Activated CD4-positive, CD25-positive, alpha-beta regulatory T cell treated with anti-CD3 and anti-CD28 coated beads, Interleukin-2, amount 50 U/mL, for 72 hours (primary cell): ENCODE results near the gene AASS.
A peak's percentile ranks its signal among the peaks of the same experiment; 100 is the strongest.

ENCODE experiments used
- DNase-seq: peaks from one replicate; pipeline ENCODE4 v3.0.0; 2021

AASS gene

DNA sequence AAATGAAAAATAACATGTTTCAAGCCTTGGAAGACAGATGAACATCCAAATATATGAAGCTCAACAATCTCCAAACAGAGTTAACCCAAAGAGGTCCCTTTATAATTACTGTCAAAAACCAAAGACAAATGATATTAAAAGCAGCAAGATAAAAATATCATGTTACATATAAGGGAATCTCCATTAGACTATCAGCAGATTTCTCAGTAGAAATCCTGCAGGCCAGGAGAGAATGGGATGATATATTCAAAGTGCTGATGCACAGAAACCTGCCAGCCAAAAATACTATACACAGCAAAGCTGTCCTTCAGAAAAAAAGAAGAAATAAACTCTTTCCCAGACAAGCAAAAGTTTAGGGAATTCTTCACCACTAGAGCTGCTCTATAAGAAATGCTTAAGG lies 41.0 kb downstream of the AASS start:
- DNase-seq, result no peak

GRCh38 chr7:122100021-122100420 lies 44.0 kb downstream of the AASS start:
- no peak for DNase-seq

DNA sequence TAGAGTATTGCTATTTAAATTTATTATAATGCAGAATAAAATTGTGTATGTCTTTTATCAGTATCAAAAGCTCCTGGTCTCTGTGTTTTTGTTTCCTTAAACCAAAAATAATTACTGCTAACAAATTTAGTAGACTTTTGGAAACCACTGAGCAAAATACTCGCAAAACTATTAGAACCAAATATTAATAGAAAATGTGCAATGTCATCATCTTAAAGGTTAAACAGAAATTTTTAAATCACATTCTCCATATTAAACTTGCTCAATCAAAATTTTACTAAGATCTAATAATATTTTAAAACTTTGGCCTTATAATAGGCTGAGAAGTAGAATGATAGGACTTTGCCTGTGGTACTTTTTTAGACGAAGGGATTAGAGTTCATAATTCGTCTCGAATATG lies 48.4 kb downstream of the AASS start:
- DNase-seq, result no peak

GRCh38 chr7:122094549-122094948 lies 49.5 kb downstream of the AASS start:
- DNase-seq, result no peak

DNA sequence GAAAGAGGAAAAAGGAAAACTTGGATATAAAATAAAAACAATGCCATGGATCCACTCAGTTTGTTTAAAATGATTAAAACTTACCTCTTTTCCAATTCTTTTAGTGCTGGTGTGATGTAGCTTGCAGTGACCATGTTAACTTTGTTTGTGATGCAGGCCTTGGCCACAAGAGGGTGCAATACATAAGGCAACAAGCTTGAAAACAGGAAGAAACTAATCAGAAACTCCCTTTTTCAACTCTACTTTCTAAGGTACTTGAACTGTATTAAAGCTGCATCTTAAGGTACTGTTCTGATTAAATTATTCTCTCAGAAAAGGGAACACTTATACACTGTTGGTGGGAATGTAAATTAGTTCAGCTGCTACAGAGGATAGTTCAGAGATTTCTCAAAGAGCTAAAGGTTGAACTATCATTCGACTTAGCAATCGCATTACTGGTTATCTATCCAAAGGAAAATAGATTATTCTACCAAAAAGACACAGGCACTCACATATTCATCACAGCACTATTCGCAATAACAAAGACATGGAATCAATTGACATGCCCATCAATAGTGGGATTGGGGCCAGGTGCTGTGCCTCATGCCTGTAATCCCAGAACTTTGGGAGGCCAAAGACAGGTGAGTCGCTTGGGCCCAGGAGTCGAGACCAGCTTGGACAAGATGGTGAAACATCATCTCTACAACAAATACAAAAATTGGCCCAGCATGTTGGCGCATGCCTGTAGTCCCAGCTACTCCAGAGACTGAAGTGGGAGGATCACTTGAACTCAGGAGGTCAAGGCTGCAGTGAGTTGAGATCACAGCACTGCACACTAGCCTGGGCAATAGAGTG lies 50.9 kb downstream of the AASS start:
- DNase-seq, result peak; percentile 49

GRCh38 chr7:122082670-122083069 lies 61.4 kb downstream of the AASS start:
- DNase-seq, result no peak

- DNase-seq, result no peak
These were observed 61.9 kb downstream of the AASS start for GRCh38 chr7:122082160-122082559.

DNA sequence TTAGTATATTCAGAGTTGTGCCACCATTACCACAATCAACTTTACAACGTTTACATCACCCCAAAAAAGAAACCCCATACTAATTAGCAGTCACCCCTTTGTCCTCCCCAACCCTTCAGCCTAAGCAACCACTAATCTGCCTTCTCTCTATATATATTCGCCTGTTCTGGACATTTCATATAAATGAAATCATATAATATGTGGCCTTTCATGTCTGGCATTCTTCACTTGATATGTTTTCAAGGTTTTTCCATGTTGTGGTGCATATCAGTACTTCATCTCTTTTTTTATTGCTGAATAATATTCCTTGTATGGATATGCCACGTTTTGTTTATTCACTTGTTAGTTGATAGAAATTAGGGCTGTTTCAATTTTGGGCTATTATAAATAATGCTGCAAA lies 70.4 kb downstream of the AASS start:
- DNase-seq, result no peak

- DNase-seq, result no peak
These were observed 71.0 kb downstream of the AASS start for GRCh38 chr7:122072924-122073599.

DNA sequence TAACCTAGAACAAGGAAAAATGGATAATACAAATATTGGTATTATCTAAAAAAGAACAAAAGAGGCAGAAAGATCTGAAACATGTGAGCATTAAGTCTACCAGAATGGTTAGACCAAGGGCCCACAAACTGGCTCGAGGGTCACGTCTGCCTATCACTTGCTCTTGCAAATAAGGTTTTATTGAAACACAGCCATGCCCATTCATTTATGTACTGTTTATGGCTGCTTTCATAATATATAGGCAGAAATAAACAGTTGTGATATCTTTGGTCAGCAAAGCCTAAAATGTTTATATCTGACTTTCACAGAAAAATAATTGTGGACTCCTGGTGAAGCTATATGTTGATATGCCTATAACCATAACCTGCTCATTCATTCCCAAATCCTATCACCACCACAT lies 71.8 kb downstream of the AASS start:
- DNase-seq, result no peak

DNA sequence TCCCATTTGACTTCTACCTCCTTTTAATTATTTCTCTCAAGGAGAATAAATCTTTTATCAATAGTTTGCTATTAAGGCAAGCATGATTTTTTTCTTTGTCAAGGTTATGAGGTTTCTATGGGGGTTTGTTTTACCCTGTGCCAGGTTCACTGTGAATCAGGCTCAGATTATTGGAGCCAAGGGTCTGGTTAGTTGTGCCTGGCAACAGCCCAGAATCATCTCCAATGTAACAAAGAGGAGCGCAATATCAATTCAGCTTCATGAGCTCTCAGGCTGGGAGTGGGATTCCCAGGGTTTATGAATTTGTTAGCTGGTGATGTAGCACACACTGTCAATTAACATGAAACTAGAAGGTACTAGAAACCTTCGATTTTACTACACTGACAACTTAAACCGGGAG lies 73.2 kb downstream of the AASS start:
- no peak for DNase-seq

GRCh38 chr7:122070062-122070461 lies 74.0 kb downstream of the AASS start:
- DNase-seq, result no peak

- DNase-seq, result no peak
These were observed 75.0 kb downstream of the AASS start for GRCh38 chr7:122068999-122069398.

DNA sequence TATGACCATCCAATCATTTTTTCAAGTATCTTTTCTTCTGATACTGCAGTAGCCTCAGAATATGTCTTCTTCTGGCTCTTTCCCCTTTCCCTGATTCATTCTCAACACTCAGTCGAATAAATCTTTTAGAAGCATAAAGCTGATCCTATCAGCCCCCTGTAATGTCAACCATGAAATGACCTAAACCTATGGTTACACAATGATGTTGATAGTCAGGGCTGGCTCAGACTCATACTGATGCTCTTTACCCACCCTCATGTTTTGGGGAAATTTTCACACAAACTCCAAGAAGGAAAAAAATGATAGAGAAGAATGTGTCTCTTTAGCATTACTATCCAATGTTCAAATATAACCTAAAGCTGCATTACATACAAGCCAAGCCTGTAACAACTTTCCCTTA lies 76.0 kb downstream of the AASS start:
- no peak for DNase-seq

DNA sequence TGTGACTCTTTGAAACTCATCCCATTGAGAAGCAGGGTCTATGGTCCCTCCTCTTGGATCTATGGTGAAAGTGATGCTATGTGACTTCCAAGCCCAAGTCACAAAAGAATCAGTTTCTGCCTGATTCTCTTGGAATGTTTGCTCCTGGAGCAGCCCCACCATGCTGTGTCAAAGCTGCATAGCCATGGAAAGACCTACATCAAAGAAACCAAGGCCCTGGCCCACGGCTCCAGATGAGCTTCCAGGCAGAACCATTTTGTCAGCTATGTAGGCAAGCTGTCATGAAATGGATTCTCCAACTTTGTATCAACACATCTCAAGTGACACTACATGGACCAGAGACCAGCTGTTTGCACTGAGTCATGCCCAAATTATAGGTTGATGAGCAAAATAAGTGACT lies 77.0 kb downstream of the AASS start:
- DNase-seq, result no peak

- no peak for DNase-seq
These were observed 79.1 kb downstream of the AASS start for GRCh38 chr7:122064971-122065370.

- DNase-seq, result no peak
These were observed 80.9 kb downstream of the AASS start for GRCh38 chr7:122063146-122063545.

DNA sequence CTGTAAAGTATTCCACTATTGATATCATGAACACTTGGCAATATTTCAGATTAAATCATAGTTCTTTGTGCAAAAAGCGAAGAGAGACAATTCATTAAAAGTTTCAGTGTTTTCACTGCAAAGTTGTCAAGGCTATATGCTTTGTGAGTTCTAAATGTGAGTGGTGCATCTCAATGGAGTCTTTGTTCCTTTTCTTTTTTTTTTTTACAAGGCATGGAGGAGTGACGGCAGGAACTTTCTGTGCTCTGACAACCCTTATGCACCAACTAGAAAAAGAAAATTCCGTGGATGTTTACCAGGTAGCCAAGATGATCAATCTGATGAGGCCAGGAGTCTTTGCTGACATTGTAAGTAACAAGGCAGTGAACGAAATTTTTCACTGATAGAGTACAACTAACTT lies 84.5 kb downstream of the AASS start:
- DNase-seq, result no peak

DNA sequence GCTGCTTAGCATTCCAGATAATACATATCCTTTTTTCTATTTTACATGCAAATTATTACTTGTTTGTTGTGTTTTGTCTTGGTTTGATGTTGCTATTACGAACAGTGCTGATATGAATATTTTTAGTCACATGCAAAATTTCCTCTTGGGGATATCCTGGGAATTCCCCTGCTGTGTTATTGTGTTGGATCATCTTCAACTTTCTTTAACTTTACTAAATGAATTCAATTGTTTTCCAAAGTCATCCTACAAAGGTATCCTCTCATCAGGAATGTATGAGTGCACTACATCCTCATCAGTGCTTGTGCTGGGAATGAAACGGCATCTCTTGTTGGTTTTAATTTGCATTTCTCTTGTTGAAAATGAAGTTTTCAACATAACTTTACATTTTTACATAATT lies 87.1 kb downstream of the AASS start:
- DNase-seq, result no peak

- no peak for DNase-seq
These were observed 89.0 kb downstream of the AASS start for GRCh38 chr7:122055073-122055472.

DNA sequence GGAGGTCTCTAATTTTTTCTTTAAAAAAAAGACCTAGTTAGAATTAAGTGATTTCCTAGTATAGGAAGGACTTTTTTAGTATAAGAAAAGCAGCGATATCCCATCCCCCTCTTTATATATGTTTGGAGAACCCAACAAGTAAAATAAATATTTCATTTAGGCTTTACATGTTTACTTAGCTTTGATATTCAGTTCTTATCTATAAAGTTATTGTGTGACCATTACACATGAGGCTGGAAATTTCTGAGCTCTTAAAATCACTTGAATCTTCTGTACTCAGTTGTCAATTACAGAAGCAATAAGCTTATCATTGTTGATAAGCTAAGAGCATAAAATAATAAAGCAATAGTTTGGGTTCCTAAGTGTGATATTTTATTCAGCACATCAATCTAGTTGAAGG lies 89.7 kb downstream of the AASS start:
- no peak for DNase-seq

DNA sequence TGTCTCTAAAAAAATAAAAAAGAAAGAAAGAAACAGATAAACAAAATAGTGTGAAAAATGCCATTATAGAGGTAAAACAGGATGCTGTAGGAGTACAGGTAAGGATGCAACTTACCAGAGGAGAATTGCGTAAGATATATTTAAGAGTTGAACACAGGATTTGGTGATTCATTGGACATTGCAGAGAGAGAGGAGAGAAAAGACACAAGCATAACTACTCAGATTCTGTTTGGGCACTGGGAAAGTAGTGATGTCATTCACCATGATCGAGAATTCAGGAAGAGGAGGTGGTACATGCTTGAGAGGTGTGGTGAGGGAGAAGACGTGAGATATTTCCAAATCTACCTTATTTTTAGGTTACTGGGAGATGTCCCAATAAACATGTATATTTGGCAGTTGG lies 97.6 kb downstream of the AASS start:
- DNase-seq, result no peak

DNA sequence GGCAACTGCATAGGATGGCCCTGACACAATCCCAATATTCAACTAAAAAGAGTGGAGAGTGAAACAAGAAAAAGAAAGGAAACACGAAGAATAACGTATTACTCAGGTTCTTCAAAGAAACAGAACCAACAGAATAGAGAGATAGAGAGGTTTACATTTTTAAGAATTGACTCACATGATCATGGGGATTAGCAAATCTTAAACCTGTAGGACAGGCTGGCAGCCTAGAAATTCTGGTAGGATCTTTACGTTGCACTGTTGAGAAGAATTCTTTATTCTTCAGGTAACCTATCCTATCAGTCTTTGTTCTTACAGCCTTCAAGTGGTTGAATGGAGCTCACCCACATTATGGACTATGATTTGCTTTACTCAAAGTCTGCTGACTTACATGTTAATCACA lies 103.9 kb downstream of the AASS start:
- DNase-seq, result no peak

GRCh38 chr7:122038904-122039303 lies 105.1 kb downstream of the AASS start:
- no peak for DNase-seq

DNA sequence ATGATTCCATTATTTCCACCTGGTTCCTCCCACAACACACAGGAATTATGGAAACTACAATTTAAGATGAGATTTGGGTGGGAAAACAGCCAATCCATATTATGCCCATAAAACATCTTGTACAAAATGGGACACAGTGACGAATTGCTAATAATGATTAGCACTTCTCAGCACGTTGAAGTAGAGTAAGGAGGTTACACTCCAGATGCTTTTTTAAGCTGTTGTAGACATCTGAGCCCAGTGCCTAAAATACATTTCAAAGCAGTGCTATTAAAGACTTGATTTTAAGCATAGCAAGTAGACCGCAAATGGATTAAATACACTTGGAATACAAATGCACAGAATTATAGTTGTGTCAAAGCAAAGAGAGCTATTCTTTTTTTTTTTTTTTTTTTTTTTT lies 105.9 kb downstream of the AASS start:
- DNase-seq, result no peak
